Adrenal gland (tissue), 5 donors: ENCODE results near the gene HIVEP3.

Source experiments
- CTCF ChIP-seq, 6 experiments: fragments of 450-650 bp in 4 of 6; fragments of 200-600 bp in 2 of 6; sonication (generic) in 1 of 6; IDR thresholded peaks; 1 replicate in 5 of 6; 2 replicates in 1 of 6; pipeline versions ENCODE4 v1.5.1 to v1.8.0; 2016 to 2021; ENCODE audit warnings: antibody characterized with exemption in 6 of 6, mild to moderate bottlenecking in 2 of 6, moderate library complexity in 1 of 6
- POLR2A ChIP-seq, 2 donors: fragments of 450-650 bp; IDR thresholded peaks; one replicate each; pipeline ENCODE4 v1.6.1; 2017; ENCODE audit warnings: antibody characterized with exemption in 2 of 2, mild to moderate bottlenecking in 2 of 2, moderate library complexity in 1 of 2
- donor health status: DM: no; HTN: no; CAD: no.

- no peak for TF ChIP-seq POLR2A (IDR thresholded peaks at IDR 0.05)
- no peak for TF ChIP-seq CTCF (IDR thresholded peaks at IDR 0.05)
These were observed 252.5 kb downstream of the HIVEP3 start for GRCh38 chr1:41665962-41666917.
